ENCODE measurements around the gene STK26.

STK26 gene

GRCh38 chrX:132101206-132101605 lies 78.1 kb downstream of the STK26 start:
- no peak for DNase-seq

GRCh38 chrX:132101799-132102198 lies 78.7 kb downstream of the STK26 start:
- DNase-seq: no peak

DNA sequence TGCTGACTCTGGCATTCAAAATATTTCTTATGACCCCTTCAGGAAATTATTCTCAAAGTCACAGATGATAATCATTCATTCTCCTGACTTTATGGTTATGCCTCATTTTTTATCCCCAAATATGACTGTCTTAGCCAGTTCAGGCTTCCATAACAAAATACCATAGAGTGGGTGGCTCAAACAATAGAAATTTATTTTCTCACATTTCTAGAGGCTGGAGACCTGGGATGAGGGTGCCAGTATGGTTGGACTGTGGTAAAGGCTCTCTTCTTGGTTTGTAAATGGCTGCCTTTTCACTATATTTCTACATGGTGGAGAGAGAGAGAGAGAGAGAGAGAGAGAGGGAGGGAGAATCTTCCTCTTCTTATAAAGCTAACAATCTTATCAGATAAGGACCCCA lies 84.2 kb downstream of the STK26 start:
- DNase-seq: no peak

- no peak for DNase-seq
These were observed 91.5 kb downstream of the STK26 start for GRCh38 chrX:132114607-132115006.

DNA sequence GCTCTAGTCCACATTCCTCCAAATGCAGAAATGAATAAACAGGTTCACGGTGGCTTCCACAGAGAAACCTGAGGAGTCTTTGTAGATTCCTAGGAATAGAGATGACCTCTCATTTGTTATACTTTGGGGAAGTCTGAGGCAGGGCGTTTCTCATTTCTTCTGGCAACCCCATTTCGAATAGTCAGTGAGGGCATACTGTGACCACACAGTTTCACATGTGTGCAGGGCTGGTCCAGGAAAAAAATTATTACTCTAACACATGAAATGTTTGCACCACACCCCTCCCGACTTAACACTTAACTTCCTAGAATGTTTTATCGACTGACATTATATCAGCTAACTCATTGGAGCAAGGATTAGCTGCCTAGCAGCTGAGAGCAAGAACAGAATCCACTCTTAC lies 92.7 kb downstream of the STK26 start:
- DNase-seq: no peak

DNA sequence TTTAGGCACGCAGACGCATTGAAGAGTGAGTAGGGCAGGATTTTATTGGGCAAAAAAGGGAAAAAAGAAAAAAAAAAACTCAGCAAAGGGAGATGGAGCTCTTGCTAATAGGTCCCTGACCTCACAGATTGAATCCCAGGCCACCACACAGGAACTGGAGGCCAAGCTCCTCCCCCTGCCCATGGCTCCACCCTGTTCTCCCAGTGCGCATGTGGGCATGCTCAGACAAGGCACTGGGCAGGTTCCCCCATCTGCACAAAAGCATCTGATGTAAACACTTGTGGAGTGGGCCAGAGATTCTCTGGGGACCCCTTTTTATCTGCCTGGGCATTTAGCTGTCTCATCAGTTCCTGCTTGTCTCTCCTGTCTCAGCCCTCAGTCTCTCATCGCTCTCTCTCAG lies 95.3 kb downstream of the STK26 start:
- DNase-seq: no peak

DNA sequence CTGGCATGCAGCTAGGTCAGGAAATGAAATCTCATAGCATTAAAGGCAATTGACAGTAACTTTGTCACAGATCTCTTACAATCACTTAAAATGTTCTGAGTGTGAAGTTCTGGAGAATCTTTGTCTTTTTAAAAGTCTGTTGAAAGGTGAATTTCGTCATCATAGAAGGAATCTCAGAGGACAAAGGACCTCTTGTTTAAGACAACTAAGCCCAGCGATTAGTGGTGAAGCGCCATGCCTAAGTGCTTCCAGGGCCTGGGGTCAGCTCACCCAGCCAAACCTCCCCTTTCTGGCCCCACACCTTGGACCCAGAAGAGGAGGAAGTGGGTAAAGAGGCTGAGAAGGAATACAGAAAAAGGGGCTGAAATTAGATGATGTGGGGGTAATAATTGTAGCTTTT lies 96.2 kb downstream of the STK26 start:
- no peak for DNase-seq

DNA sequence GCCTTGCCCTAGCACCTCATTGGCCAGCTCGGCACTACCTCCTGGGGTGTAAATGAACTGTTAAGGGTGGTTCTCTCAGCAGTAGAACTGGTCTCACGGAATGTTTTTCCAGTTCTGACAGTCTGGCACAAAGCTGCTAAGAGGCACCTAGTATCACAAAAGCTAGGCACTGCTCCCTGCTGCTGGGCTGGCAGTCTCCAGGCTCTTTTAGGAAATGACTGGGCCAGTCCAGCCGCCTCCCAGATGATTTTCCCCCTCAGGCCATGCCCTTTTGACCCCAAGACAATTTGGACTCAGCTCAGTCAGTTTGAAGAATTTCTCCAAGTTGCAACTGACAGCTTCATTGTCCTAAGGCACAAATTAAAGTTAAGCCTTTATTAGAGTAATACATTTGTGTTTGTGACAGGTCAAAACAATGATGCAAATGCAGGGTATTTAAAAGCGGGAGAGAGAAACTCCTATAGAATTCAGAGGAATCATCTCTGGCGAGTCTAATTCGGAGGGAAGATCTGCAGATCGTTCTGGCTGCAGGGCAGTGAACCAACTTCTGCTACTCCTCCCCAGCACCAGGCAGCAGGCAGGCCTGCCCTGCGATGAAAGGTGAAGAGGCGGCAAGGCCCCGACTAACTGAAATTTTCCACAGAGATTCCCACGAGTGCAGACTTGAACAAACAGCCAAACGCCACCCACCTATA lies 96.9 kb downstream of the STK26 start:
- DNase-seq: no peak

DNA sequence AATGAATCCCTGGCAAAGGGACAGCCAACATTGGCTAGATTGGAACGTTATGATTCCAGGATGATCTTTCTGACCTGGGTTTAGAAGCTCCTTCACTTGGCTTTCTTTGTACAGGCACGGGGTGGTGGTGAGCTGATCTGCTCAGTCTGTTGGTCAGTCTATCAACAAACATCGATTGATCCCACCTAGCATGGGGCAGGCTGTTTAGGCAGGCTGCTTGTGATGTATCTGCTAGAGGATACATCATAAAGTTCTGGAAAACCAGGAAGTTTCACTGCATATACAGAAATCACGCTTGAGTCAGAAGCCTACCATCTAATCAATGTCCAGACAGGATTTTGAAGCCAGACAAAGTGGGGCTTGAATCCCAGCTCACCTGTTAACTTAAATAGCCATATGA lies 97.8 kb downstream of the STK26 start:
- no peak for DNase-seq
